AG10803 (cell line): ENCODE results near the gene MIA3.
A peak's percentile ranks its signal among the peaks of the same experiment; 100 is the strongest.
"Not testable (repeated sequence)": the region's sequence is repeated elsewhere in the genome, so short reads cannot be mapped to it uniquely, and the experiment has no call there.

Experiments
- DNase-seq: peaks from one replicate; pipeline ENCODE4 v3.0.0; 2010; ENCODE audit warnings: low read depth
- H3K4me3 ChIP-seq: 2 replicates; pipeline ENCODE4 v1.5.1; 2011; ENCODE audit warnings: mild to moderate bottlenecking, low read length, control low read depth
- CTCF ChIP-seq: conservative IDR thresholded peaks from 2 replicates; pipeline ENCODE4 v1.5.1; 2011; ENCODE audit warnings: mild to moderate bottlenecking, low read length, control low read depth, inconsistent platforms

Gene MIA3

GRCh38 chr1:222606757-222607156 is 11.1 kb upstream of the MIA3 start:
- TF ChIP-seq CTCF, result no peak
- no peak overlapping the region for H3K4me3 ChIP-seq
- DNase-seq, result no peak

GRCh38 chr1:222609111-222609510 is 8.8 kb upstream of the MIA3 start:
- not testable (repeated sequence) for DNase-seq, H3K4me3 ChIP-seq

- DNase-seq, result no peak
- no peak for TF ChIP-seq CTCF
- H3K4me3 ChIP-seq, result no peak overlapping the region
Observed at GRCh38 chr1:222610728-222611127, 7.2 kb upstream of the MIA3 start.

- H3K4me3 ChIP-seq, result no peak overlapping the region
- no peak for DNase-seq
- no peak for TF ChIP-seq CTCF
Observed at GRCh38 chr1:222613627-222614026, 4.3 kb upstream of the MIA3 start.

GRCh38 chr1:222616525-222616924 is 1.4 kb upstream of the MIA3 start:
- 0 out of 2 replicates have a peak, but pooled peaks have one; percentile 7 for TF ChIP-seq CTCF
- peak; percentile 99 for DNase-seq
- no peak overlapping the region for H3K4me3 ChIP-seq

GRCh38 chr1:222617367-222617951 is 438 bp upstream of the MIA3 start:
- peak overlapping the region; percentile 65 for H3K4me3 ChIP-seq
- no peak for TF ChIP-seq CTCF
- DNase-seq, result peak; percentile 99

- peak; percentile 24 for DNase-seq
- TF ChIP-seq CTCF, result no peak
- H3K4me3 ChIP-seq, result peak overlapping the region; percentile 83
Observed at GRCh38 chr1:222618880-222619596, 1.1 kb downstream of the MIA3 start.
